WTC11 (cell line): ENCODE data around the gene SREK1IP1. TPM values are rescaled to one million over a fixed set of nuclear protein-coding genes. Genes with fewer than 3 reads are reported as not detected.

ENCODE experiments used
- ATAC-seq: fragments of 200-7000 bp; cut with Tn5 transposase; 2 replicates; pipeline ENCODE4 v1.10.0; 2021; ENCODE audit warnings: mild to moderate bottlenecking, moderate library complexity
- CTCF ChIA-PET: fragments of 300-600 bp; sonication (Branson Sonifier 250); formaldehyde crosslinking; loops from one replicate; lab custom pipeline; 2021; ENCODE audit warnings: antibody characterized with exemption; lab: Charles Lee
- POLR2A ChIA-PET: fragments of 350-600 bp; sonication (Branson Sonifier 250); formaldehyde crosslinking; loops from one replicate; lab custom pipeline; 2021; ENCODE audit warnings: antibody characterized with exemption; lab: Charles Lee
- DNase-seq: peaks from one replicate; pipeline ENCODE4 v3.0.0; 2021; ENCODE audit warnings: low spot score
- H3K27ac Mint-ChIP-seq: 2 replicates; pipeline ENCODE4 v1.8.0; 2021; ENCODE audit warnings: mixed read lengths
- H3K27me3 Mint-ChIP-seq: 2 replicates; pipeline ENCODE4 v1.8.0; 2021; ENCODE audit warnings: low read depth, mild to moderate bottlenecking, moderate library complexity, mixed read lengths
- H3K36me3 Mint-ChIP-seq: 2 replicates; pipeline ENCODE4 v1.8.0; 2021; ENCODE audit warnings: mixed read lengths
- H3K4me1 Mint-ChIP-seq: 2 replicates; pipeline ENCODE4 v1.8.0; 2022; ENCODE audit warnings: mixed read lengths
- H3K4me3 Mint-ChIP-seq: 2 replicates; pipeline ENCODE4 v1.8.0; 2021; ENCODE audit warnings: mild to moderate bottlenecking, moderate library complexity, mixed read lengths
- H3K9me3 Mint-ChIP-seq: 2 replicates; pipeline ENCODE4 v1.8.0; 2021; ENCODE audit warnings: mixed read lengths
- CREB1 ChIP-seq: sonication (generic); formaldehyde crosslinking; IDR thresholded peaks from 2 replicates; pipeline ENCODE4 v1.8.0; 2023; ENCODE audit warnings: mild to moderate bottlenecking, missing genetic modification reagents
- KAT7 ChIP-seq: sonication (generic); formaldehyde crosslinking; IDR thresholded peaks from 2 replicates; pipeline ENCODE4 v1.8.1; 2023; ENCODE audit warnings: missing genetic modification reagents, mild to moderate bottlenecking, borderline replicate concordance
- MYBL2 ChIP-seq: sonication (generic); formaldehyde crosslinking; IDR thresholded peaks from 2 replicates; pipeline ENCODE4 v1.8.1; 2023; ENCODE audit warnings: mild to moderate bottlenecking, moderate library complexity, missing genetic modification reagents
- NR1H2 ChIP-seq: sonication (generic); formaldehyde crosslinking; IDR thresholded peaks from 2 replicates; pipeline ENCODE4 v1.9.0; 2021; ENCODE audit warnings: mild to moderate bottlenecking, moderate library complexity, missing genetic modification reagents
- SMAD3 ChIP-seq: sonication (generic); formaldehyde crosslinking; IDR thresholded peaks from 2 replicates; pipeline ENCODE4 v1.8.0; 2022; ENCODE audit warnings: missing genetic modification reagents, mild to moderate bottlenecking, borderline replicate concordance
- TCF7 ChIP-seq: sonication (generic); formaldehyde crosslinking; IDR thresholded peaks from 2 replicates; pipeline ENCODE4 v1.8.0; 2022; ENCODE audit warnings: mild to moderate bottlenecking, low read depth, missing genetic modification reagents, moderate library complexity
- ZNF138 ChIP-seq: sonication (generic); formaldehyde crosslinking; conservative IDR thresholded peaks from 2 replicates; pipeline ENCODE4 v1.8.1; 2022; ENCODE audit warnings: mild to moderate bottlenecking, moderate library complexity, missing genetic modification reagents
- total RNA-seq: library from RNA; stranded (reverse); gene quantifications from 3 replicates; pipeline ENCODE4 v1.2.3, GENCODE V29; 2021
- TF ChIP-seq, protein P1 (sequence below): sonication (generic); formaldehyde crosslinking; IDR thresholded peaks from 2 replicates; pipeline ENCODE4 v1.8.0; 2022; ENCODE audit warnings: mild to moderate bottlenecking, missing genetic modification reagents
- TF ChIP-seq, protein P2 (sequence below): sonication (generic); formaldehyde crosslinking; IDR thresholded peaks from 2 replicates; pipeline ENCODE4 v1.8.0; 2023; ENCODE audit warnings: missing genetic modification reagents, mild to moderate bottlenecking, borderline replicate concordance
- TF ChIP-seq, protein P3 (sequence below): sonication (generic); formaldehyde crosslinking; IDR thresholded peaks from 2 replicates; pipeline ENCODE4 v1.8.1; 2022; ENCODE audit warnings: missing genetic modification reagents, borderline replicate concordance
- TF ChIP-seq, protein P4 (sequence below): sonication (generic); formaldehyde crosslinking; conservative IDR thresholded peaks from 2 replicates; pipeline ENCODE4 v1.8.1; 2023; ENCODE audit warnings: mild to moderate bottlenecking, low read depth, missing genetic modification reagents, moderate library complexity
- TF ChIP-seq, protein P5 (sequence below): fragments of 250-450 bp; sonication (Bioruptor Pico); IDR thresholded peaks from 2 replicates; pipeline ENCODE4 v1.8.0; 2021; ENCODE audit warnings: mild to moderate bottlenecking
- TF ChIP-seq, protein P6 (sequence below): sonication (generic); formaldehyde crosslinking; IDR thresholded peaks from 2 replicates; pipeline ENCODE4 v1.8.1; 2023; ENCODE audit warnings: mild to moderate bottlenecking, moderate library complexity, missing genetic modification reagents
- TF ChIP-seq, protein P7 (sequence below): sonication (generic); formaldehyde crosslinking; IDR thresholded peaks from 2 replicates; pipeline ENCODE4 v1.8.1; 2023; ENCODE audit warnings: mild to moderate bottlenecking, missing genetic modification reagents, moderate library complexity

SREK1IP1 gene
- total RNA-seq, 1 experiment from 2014 or later = 26.2 TPM

DNA sequence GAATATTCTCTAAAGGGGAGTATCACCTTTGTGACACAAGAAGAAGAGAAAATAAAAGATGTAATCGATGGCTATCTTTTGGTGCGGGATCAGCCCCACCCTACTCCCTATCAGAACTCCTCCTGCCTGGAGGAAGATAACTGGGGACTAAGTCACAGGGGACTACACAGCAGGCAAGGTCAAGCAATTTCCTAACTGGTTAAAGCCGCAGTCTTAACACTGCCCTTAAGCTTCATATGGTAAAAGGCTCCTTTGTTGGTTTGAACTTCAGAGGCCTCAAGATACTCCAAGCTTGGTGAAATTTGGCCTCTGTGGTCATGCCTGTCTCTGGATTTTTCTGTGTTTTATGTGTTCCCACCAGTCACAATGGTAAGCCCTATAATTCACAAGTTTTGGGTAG lies 79.5 kb downstream of the SREK1IP1 start (continued):
- TF ChIP-seq, protein P1, sequence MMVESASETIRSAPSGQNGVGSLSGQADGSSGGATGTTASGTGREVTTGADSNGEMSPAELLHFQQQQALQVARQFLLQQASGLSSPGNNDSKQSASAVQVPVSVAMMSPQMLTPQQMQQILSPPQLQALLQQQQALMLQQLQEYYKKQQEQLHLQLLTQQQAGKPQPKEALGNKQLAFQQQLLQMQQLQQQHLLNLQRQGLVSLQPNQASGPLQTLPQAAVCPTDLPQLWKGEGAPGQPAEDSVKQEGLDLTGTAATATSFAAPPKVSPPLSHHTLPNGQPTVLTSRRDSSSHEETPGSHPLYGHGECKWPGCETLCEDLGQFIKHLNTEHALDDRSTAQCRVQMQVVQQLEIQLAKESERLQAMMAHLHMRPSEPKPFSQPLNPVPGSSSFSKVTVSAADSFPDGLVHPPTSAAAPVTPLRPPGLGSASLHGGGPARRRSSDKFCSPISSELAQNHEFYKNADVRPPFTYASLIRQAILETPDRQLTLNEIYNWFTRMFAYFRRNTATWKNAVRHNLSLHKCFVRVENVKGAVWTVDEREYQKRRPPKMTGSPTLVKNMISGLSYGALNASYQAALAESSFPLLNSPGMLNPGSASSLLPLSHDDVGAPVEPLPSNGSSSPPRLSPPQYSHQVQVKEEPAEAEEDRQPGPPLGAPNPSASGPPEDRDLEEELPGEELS (CRISPR knock-in tag) = no peak
- no peak for TF ChIP-seq TCF7 (CRISPR knock-in tag)
- TF ChIP-seq, protein P2, sequence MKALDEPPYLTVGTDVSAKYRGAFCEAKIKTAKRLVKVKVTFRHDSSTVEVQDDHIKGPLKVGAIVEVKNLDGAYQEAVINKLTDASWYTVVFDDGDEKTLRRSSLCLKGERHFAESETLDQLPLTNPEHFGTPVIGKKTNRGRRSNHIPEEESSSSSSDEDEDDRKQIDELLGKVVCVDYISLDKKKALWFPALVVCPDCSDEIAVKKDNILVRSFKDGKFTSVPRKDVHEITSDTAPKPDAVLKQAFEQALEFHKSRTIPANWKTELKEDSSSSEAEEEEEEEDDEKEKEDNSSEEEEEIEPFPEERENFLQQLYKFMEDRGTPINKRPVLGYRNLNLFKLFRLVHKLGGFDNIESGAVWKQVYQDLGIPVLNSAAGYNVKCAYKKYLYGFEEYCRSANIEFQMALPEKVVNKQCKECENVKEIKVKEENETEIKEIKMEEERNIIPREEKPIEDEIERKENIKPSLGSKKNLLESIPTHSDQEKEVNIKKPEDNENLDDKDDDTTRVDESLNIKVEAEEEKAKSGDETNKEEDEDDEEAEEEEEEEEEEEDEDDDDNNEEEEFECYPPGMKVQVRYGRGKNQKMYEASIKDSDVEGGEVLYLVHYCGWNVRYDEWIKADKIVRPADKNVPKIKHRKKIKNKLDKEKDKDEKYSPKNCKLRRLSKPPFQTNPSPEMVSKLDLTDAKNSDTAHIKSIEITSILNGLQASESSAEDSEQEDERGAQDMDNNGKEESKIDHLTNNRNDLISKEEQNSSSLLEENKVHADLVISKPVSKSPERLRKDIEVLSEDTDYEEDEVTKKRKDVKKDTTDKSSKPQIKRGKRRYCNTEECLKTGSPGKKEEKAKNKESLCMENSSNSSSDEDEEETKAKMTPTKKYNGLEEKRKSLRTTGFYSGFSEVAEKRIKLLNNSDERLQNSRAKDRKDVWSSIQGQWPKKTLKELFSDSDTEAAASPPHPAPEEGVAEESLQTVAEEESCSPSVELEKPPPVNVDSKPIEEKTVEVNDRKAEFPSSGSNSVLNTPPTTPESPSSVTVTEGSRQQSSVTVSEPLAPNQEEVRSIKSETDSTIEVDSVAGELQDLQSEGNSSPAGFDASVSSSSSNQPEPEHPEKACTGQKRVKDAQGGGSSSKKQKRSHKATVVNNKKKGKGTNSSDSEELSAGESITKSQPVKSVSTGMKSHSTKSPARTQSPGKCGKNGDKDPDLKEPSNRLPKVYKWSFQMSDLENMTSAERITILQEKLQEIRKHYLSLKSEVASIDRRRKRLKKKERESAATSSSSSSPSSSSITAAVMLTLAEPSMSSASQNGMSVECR (CRISPR knock-in tag) = no peak
- TF ChIP-seq, protein P3, sequence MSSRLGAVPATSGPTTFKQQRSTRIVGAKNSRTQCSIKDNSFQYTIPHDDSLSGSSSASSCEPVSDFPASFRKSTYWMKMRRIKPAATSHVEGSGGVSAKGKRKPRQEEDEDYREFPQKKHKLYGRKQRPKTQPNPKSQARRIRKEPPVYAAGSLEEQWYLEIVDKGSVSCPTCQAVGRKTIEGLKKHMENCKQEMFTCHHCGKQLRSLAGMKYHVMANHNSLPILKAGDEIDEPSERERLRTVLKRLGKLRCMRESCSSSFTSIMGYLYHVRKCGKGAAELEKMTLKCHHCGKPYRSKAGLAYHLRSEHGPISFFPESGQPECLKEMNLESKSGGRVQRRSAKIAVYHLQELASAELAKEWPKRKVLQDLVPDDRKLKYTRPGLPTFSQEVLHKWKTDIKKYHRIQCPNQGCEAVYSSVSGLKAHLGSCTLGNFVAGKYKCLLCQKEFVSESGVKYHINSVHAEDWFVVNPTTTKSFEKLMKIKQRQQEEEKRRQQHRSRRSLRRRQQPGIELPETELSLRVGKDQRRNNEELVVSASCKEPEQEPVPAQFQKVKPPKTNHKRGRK (CRISPR knock-in tag) = no peak
- TF ChIP-seq, protein P4, sequence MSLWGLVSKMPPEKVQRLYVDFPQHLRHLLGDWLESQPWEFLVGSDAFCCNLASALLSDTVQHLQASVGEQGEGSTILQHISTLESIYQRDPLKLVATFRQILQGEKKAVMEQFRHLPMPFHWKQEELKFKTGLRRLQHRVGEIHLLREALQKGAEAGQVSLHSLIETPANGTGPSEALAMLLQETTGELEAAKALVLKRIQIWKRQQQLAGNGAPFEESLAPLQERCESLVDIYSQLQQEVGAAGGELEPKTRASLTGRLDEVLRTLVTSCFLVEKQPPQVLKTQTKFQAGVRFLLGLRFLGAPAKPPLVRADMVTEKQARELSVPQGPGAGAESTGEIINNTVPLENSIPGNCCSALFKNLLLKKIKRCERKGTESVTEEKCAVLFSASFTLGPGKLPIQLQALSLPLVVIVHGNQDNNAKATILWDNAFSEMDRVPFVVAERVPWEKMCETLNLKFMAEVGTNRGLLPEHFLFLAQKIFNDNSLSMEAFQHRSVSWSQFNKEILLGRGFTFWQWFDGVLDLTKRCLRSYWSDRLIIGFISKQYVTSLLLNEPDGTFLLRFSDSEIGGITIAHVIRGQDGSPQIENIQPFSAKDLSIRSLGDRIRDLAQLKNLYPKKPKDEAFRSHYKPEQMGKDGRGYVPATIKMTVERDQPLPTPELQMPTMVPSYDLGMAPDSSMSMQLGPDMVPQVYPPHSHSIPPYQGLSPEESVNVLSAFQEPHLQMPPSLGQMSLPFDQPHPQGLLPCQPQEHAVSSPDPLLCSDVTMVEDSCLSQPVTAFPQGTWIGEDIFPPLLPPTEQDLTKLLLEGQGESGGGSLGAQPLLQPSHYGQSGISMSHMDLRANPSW (CRISPR knock-in tag) = no peak

DNA sequence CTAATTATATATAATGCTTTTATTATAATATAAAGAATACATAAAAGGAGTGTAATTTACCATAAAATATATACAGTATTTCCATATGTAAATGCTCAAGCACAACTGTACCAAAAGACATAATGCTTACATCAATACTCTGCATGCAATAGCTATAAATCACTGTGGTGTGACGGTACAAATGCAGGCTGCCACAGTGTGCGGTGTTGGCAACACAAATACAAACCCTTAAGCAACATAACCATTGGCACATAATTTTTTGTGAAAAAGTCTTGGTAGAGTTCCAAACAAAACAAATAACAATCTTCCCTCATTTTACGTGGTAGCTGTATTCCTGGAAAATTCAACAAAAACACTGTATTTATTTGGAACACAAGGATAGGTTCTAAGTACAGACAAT lies 80.1 kb downstream of the SREK1IP1 start:
- H3K36me3 Mint-ChIP-seq = peaks cover under 1% of the 10 kb centered on the region; the same call in 1 of the 2 replicates
- ChIA-PET POLR2A (no interaction called here), CTCF (interaction anchor here (2.2 kb wide), 1 partner anchor 8 kb away, joined by 12 read pairs; no protein-coding TSS in a partner anchor)
- H3K4me1 Mint-ChIP-seq = peaks cover 47% of the 10 kb centered on the region
- H3K4me3 Mint-ChIP-seq = no peak overlapping the region
- no peak overlapping the region for H3K27ac Mint-ChIP-seq
- no peak for ATAC-seq
- H3K27me3 Mint-ChIP-seq = peaks cover 15% of the 10 kb centered on the region
- no peak for DNase-seq
- no peak for TF ChIP-seq SMAD3
- TF ChIP-seq MYBL2 (CRISPR knock-in tag) = no peak
- TF ChIP-seq, protein P5, sequence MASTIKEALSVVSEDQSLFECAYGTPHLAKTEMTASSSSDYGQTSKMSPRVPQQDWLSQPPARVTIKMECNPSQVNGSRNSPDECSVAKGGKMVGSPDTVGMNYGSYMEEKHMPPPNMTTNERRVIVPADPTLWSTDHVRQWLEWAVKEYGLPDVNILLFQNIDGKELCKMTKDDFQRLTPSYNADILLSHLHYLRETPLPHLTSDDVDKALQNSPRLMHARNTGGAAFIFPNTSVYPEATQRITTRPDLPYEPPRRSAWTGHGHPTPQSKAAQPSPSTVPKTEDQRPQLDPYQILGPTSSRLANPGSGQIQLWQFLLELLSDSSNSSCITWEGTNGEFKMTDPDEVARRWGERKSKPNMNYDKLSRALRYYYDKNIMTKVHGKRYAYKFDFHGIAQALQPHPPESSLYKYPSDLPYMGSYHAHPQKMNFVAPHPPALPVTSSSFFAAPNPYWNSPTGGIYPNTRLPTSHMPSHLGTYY (CRISPR knock-in tag) = no peak
- TF ChIP-seq KAT7 (CRISPR knock-in tag) = no peak
- no peak for TF ChIP-seq CREB1 (CRISPR knock-in tag)
- TF ChIP-seq, protein P6, sequence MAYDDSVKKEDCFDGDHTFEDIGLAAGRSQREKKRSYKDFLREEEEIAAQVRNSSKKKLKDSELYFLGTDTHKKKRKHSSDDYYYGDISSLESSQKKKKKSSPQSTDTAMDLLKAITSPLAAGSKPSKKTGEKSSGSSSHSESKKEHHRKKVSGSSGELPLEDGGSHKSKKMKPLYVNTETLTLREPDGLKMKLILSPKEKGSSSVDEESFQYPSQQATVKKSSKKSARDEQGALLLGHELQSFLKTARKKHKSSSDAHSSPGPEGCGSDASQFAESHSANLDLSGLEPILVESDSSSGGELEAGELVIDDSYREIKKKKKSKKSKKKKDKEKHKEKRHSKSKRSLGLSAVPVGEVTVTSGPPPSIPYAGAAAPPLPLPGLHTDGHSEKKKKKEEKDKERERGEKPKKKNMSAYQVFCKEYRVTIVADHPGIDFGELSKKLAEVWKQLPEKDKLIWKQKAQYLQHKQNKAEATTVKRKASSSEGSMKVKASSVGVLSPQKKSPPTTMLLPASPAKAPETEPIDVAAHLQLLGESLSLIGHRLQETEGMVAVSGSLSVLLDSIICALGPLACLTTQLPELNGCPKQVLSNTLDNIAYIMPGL (CRISPR knock-in tag) = no peak
- TF ChIP-seq, protein P7, sequence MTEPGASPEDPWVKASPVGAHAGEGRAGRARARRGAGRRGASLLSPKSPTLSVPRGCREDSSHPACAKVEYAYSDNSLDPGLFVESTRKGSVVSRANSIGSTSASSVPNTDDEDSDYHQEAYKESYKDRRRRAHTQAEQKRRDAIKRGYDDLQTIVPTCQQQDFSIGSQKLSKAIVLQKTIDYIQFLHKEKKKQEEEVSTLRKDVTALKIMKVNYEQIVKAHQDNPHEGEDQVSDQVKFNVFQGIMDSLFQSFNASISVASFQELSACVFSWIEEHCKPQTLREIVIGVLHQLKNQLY (CRISPR knock-in tag) = no peak
- no peak for TF ChIP-seq NR1H2
- TF ChIP-seq ZNF138 (CRISPR knock-in tag) = no peak
- no peaks in the 10 kb centered on the region for H3K9me3 Mint-ChIP-seq
